Measurements from ENCODE around the gene TRIO. TPM values are rescaled to one million over a fixed set of nuclear protein-coding genes. Genes with fewer than 3 reads are reported as not detected.

The TRIO gene
- total and polyA plus RNA-seq, 10 of the 15 experiments (the other 5 are each of a cell fraction or from before 2014, with no cell fraction given), result 5.1 to 96.4 (median 44.6) TPM

DNA sequence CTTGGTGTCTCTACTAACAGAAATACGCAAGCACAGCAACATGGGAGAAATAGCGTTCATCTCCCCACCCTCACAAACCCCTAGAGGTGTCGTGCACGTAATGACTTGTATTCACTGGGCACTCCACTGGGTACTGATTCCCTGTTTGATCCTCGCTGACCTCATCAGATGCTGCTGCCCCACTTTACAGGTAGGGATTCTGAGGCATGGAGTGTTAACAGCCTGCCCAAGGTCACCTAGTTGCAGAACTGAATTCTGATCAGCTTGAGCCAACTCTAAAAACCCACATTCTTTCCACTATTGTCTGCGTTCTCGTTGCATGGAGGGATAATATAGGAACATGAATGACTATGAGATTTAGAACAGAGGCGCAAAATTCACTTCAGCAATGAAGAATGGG, 96.3 kb downstream of the TRIO start (continued):
- TF ChIP-seq, protein P1, sequence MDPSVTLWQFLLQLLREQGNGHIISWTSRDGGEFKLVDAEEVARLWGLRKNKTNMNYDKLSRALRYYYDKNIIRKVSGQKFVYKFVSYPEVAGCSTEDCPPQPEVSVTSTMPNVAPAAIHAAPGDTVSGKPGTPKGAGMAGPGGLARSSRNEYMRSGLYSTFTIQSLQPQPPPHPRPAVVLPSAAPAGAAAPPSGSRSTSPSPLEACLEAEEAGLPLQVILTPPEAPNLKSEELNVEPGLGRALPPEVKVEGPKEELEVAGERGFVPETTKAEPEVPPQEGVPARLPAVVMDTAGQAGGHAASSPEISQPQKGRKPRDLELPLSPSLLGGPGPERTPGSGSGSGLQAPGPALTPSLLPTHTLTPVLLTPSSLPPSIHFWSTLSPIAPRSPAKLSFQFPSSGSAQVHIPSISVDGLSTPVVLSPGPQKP (IDR thresholded peaks at IDR 0.05; ENCODE audit: low read depth, low read length), result no peak
- TF ChIP-seq NR2F1 (conservative IDR thresholded peaks at IDR 0.05), result no peak

DNA sequence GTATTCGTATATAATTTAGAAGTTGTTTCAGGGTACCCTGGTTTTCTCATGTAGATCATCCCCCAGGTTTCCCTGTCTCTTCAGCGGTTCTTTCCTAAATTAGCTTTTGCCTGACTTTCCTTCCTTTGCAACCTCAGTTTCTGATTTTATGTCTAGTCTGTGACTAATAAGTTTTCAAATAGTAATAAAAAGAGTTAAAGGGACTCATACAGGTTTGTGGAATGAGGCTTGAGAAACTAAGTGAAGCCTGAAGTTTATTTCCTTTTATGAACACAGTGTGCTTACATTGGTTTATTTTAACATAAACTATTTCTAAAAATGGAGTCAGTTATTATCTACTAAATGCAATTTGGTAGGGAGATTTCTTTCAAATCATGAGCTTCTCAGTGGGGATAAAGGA, 96.8 kb downstream of the TRIO start:
- POLR2A ChIA-PET, result interaction anchor here (0.6 to 1.4 kb wide), 2 partner anchors 10 to 29 kb away, joined by 4 to 6 read pairs; no protein-coding TSS in a partner anchor
- FAIRE-seq, result no peak
- no peak overlapping the region for H3K4me2 ChIP-seq (ENCODE audit: control insufficient read depth, insufficient read depth)
- CTCF ChIA-PET, result interaction anchor here (0.8 to 1.4 kb wide), 2 partner anchors 30 to 45 kb away, joined by 3 to 4 read pairs; no protein-coding TSS in a partner anchor
- SMC1A ChIA-PET (ENCODE audit: uncharacterized antibody, unreplicated experiment), result interaction anchor here (0.7 to 1.9 kb wide), 8 partner anchors 10 to 131 kb away, joined by 3 to 7 read pairs (median 3); no protein-coding TSS in a partner anchor
- H2AFZ ChIP-seq (ENCODE audit: control insufficient read depth, low read depth, low read length), result no peak overlapping the region
- ATAC-seq, result no peak
- intact Hi-C loops (cut with micrococcal nuclease; ENCODE audit: unreplicated experiment) (no loop called here), in situ Hi-C loops (cut with MboI) (no loop called here)
- H3K4me3 ChIP-seq, result no peak overlapping the region
- peaks cover 0 to 2% of the 10 kb centered on the region in 2 experiments; a peak in 2 of 4 replicates for H3K36me3 ChIP-seq (ENCODE audit: control insufficient read depth in 2 of 2, insufficient read depth in 2 of 2, low read length in 1 of 2)
- DNase-seq (ENCODE audit: low read depth, low spot score), result no peak
- H3K27me3 ChIP-seq (replicated peaks in 1 of 2; ENCODE audit: control insufficient read depth in 2 of 2, insufficient read depth in 2 of 2, low read length in 1 of 2), result no peaks in the 10 kb centered on the region
- RAD21 ChIA-PET (ENCODE audit: unreplicated experiment), result interaction anchor here (1.7 to 2.2 kb wide), 2 partner anchors 9 to 18 kb away, joined by 5 to 6 read pairs; no protein-coding TSS in a partner anchor
- no peak overlapping the region for H3K9ac ChIP-seq (ENCODE audit: control insufficient read depth, insufficient read depth, low read length)
- H3K9me3 ChIP-seq (replicated peaks; ENCODE audit: control insufficient read depth, insufficient read depth, low read length), result no peaks in the 10 kb centered on the region; the same call in 2 of the 3 replicates
- WGBS (ENCODE audit: insufficient coverage, insufficient replicate concordance, low lambda C conversion rate, missing lambda C conversion rate), result 30% methylated on average over 2 of the region's 2 CpGs
- H3K4me1 ChIP-seq (ENCODE audit: control insufficient read depth, insufficient read depth, low read length), result peaks cover 17% of the 10 kb centered on the region
- H3K79me2 ChIP-seq (ENCODE audit: control insufficient read depth, insufficient read depth, low read length), result peaks cover 84% of the 10 kb centered on the region
- BruUV-seq (replicated peaks), result no TSS peak
- no peaks in the 10 kb centered on the region for H4K20me1 ChIP-seq (ENCODE audit: control insufficient read depth, insufficient read depth)
- no peak overlapping the region for H3K27ac ChIP-seq (ENCODE audit: control insufficient read depth, insufficient read depth)
- TF ChIP-seq YBX1 (IDR thresholded peaks at IDR 0.05) (no peak), HCFC1 (IDR thresholded peaks at IDR 0.05; ENCODE audit: low read length) (no peak), RAD21 (IDR thresholded peaks at IDR 0.05; ENCODE audit: insufficient read depth, low read depth, low read length) (no peak), MTA3 (IDR thresholded peaks at IDR 0.05; ENCODE audit: borderline replicate concordance, low read length) (no peak), TCF3 (IDR thresholded peaks at IDR 0.05; ENCODE audit: borderline replicate concordance, insufficient read depth, low read depth, low read length) (no peak), CEBPB (IDR thresholded peaks at IDR 0.05; ENCODE audit: borderline replicate concordance in 1 of 2, low read depth in 2 of 2, low read length in 2 of 2) (no peak), BHLHE40 (IDR thresholded peaks at IDR 0.05; ENCODE audit: borderline replicate concordance in 1 of 2, low read depth in 2 of 2, low read length in 1 of 2) (no peak), YY1 (IDR thresholded peaks at IDR 0.05; ENCODE audit: low read depth, low read length) (no peak), ETV6 (conservative IDR thresholded peaks at IDR 0.05 in 1 of 2, IDR thresholded peaks at IDR 0.05 in 1 of 2; ENCODE audit: borderline replicate concordance in 1 of 2, low read depth in 1 of 2) (no peak), CHD4 (IDR thresholded peaks at IDR 0.05) (no peak), TCF7 (IDR thresholded peaks at IDR 0.05; ENCODE audit: borderline replicate concordance) (no peak), BMI1 (IDR thresholded peaks at IDR 0.05; ENCODE audit: borderline replicate concordance) (no peak), IRF3 (IDR thresholded peaks at IDR 0.05) (no peak)
- TF ChIP-seq, protein P2, sequence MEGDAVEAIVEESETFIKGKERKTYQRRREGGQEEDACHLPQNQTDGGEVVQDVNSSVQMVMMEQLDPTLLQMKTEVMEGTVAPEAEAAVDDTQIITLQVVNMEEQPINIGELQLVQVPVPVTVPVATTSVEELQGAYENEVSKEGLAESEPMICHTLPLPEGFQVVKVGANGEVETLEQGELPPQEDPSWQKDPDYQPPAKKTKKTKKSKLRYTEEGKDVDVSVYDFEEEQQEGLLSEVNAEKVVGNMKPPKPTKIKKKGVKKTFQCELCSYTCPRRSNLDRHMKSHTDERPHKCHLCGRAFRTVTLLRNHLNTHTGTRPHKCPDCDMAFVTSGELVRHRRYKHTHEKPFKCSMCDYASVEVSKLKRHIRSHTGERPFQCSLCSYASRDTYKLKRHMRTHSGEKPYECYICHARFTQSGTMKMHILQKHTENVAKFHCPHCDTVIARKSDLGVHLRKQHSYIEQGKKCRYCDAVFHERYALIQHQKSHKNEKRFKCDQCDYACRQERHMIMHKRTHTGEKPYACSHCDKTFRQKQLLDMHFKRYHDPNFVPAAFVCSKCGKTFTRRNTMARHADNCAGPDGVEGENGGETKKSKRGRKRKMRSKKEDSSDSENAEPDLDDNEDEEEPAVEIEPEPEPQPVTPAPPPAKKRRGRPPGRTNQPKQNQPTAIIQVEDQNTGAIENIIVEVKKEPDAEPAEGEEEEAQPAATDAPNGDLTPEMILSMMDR (IDR thresholded peaks at IDR 0.05 in 2 of 3, conservative IDR thresholded peaks at IDR 0.05 in 1 of 3; ENCODE audit: control insufficient read depth in 2 of 3, extremely low read depth in 1 of 3, insufficient read depth in 1 of 3, low read depth in 3 of 3, low read length in 3 of 3), result no peak
- TF ChIP-seq, protein P3, sequence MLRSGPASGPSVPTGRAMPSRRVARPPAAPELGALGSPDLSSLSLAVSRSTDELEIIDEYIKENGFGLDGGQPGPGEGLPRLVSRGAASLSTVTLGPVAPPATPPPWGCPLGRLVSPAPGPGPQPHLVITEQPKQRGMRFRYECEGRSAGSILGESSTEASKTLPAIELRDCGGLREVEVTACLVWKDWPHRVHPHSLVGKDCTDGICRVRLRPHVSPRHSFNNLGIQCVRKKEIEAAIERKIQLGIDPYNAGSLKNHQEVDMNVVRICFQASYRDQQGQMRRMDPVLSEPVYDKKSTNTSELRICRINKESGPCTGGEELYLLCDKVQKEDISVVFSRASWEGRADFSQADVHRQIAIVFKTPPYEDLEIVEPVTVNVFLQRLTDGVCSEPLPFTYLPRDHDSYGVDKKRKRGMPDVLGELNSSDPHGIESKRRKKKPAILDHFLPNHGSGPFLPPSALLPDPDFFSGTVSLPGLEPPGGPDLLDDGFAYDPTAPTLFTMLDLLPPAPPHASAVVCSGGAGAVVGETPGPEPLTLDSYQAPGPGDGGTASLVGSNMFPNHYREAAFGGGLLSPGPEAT (IDR thresholded peaks at IDR 0.05; ENCODE audit: low read depth), result no peak
